NB4 (cell line): Measurements from ENCODE around the gene DHDH.
"Not testable (repeated sequence)": the region's sequence is repeated elsewhere in the genome, so short reads cannot be mapped to it uniquely, and the experiment has no call there.

ENCODE experiments used
- CTCF ChIP-seq: IDR thresholded peaks from one replicate; pipeline ENCODE4 v1.5.1; 2012; ENCODE audit warnings: low read depth, low read length
- MAX ChIP-seq: IDR thresholded peaks from 2 replicates; pipeline ENCODE4 v1.6.1; 2011; ENCODE audit warnings: low read depth, low read length

GRCh38 chr19:48902291-48902690, 31.2 kb upstream of the DHDH start:
- TF ChIP-seq MAX, CTCF: not testable (repeated sequence)
